GM19099 (cell line): ENCODE results near the gene TYRO3.

Experiments
- POLR2A ChIP-seq: IDR thresholded peaks from 3 replicates; pipeline ENCODE4 v1.6.1; 2011; ENCODE audit warnings: low read depth; ENCODE audit not compliant: insufficient read length; ENCODE audit errors: extremely low read depth

Gene TYRO3

DNA sequence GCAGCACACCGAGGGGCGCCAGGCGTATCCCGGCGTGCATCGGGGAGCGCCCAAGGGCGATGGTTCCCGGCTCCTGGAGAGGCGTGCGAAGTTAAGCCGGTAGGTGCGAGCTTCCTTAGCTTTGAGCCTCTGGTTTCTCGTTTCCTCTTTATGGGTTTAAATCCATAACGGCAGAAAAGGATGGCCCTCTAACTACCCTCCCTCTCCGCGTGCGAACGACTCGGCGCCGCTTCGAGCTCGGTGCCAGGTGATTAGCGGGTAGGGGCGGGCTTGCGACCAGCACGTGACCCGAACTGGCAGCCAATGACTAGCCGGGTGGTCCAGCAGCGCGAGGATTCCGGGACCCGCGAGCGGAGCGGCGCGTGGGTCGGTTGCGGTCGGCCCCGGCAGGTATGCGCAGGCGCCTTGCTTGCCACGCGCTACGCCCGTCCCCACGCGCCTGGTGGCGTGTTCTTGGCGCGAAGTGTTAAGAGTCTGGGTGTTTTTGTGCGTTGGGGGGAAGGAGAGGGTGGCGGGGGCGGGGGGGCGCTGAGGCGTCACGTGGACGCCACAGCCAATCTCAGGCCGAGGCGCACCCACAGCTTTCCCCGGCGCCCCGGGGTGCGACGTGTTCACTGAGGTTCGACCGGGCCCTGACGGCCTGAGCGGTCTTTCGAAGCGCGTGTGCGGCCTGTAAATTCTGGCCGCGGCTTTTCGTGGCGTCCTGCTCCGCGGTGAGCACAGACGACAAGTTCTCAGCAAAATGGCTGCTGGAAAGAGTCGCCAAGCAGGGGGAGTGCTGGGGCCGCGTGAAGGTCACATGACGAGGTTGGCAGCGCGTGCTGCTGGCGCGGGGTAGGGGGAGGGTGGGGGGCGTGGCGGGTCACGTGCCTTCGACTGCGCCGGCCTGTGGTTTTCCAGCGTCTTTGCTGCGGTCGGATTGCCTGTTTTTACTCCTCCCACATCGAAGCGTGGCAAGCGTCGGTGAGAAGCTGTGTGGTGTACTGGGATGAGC lies 62.5 kb downstream of the TYRO3 start:
- no peak for TF ChIP-seq POLR2A

DNA sequence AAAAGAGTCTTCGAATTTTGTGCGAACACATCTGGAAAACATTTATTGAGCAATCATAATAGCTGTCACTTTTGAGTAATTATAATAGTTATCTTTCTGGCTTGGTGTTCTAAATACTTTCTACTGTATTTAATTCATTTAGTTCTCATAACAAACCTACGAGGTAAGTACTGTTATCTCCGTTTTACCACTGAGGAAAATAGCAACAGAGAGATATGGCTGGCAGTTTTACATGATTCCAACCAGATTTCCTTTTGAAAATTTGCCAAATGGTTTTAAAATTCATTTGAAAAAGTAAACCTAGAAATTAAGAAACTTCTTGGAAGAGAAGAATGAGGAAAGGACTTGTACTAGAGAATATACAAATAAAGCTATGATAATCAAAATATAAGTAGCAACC lies 63.9 kb downstream of the TYRO3 start:
- TF ChIP-seq POLR2A, result no peak

DNA sequence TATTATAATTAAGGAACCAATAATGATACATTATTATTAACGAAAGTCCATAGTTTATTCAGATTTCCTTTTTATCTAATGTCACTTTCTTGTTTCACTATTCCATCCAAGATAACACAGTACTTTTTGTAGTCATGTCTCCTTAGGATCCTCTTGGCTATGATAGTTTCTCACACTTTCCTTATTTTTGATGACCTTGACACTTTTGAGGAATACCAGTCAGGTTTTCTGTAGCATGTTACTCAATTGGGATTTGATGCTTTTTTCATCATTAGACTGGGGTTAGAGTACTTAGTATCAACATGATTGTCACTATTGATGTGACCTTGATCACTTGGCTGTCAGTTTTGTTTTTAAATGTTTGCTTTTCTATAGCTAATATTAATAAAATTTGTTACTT lies 68.2 kb downstream of the TYRO3 start:
- no peak for TF ChIP-seq POLR2A

DNA sequence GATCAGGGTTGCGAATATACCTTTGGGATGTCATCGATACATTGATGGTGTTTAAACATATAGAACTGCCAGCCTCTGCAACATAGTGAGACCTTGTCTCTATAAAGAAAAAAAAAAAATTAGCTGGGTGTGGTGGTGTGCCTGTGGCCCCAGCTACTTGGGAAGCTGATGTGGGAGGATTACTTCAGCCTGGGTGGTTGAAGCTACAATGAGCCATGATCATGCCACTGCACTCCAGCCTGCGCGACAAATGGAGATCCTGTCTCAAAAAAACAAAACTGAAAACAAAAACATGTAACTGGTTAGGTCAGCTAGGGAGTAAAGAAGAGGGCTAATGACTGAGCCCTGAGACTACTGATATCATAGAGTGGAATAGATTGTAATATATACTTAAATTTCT lies 70.5 kb downstream of the TYRO3 start:
- no peak for TF ChIP-seq POLR2A

DNA sequence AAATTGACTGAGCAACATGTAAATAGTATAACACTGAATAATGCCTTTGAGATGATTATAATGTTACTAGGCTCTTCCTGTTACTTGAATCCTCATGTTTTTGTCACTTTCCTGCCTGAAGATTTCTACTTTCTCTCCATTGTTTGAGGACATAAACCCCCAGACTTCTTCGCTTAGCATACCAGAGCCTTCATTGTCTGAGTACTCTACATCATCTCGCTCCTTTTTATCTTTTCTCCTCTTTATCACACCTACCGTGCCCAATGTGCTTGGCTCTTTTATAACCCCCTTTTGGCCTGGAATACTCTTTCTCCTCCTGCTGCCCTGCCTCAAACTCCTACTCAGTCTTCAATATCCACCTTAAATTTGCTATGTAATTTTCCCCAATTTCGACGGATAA lies 70.9 kb downstream of the TYRO3 start:
- TF ChIP-seq POLR2A, result no peak

DNA sequence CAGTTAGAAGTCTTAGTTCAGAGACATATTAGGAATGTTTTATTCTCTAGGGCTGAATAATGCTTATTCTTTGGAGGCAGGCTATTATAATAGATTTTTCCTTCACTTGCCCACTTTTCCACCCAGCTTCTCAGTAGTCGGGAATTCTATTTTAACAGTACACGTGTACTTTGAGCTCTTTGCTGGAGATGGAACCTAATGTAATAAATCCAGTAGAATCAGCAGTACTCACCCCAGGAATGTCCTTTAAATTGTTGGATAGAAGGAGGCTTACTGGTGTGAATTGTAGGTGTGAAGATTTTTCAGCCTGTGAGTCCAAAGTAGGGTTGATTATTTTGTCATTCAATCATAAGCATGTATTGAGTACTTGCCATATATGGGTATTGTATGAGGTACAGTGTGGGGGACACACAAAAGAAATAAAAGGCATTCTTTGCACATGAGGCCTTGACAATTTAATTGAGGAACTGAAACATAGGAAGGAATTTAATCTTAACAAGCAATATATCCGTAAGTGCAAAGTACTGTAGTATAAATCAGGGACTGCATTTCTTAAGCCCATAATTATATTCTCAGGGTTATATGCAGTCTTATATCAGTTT lies 71.7 kb downstream of the TYRO3 start:
- no peak for TF ChIP-seq POLR2A

DNA sequence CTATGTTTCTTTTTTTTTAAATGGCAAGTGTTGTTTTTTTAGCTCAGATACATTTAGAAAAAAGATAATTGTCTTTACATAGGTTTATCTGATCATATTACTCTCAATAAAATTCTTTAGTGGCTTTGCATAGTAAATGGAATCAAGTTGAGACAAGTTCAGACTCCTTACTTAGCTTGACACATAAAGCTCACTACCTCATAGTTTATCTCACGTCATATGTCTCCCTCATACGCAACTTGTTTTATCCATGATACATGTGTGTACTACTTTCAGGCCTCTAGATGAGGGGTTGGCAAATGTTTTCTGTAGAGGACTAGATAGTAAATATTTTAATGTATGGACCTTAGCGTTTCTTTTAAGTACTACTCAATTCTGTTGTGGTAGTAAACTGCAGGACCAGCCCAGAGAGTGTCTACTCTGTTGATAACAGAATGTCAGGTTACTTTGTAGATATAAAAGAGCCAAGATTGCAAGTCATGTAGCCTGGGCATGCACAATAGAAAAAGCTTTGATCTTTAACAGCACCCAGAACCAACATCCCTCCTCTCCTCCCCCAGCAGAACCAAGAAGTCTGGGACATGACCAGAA lies 73.0 kb downstream of the TYRO3 start:
- TF ChIP-seq POLR2A, result no peak
